ENCODE data around the gene HSD11B2.

DNA sequence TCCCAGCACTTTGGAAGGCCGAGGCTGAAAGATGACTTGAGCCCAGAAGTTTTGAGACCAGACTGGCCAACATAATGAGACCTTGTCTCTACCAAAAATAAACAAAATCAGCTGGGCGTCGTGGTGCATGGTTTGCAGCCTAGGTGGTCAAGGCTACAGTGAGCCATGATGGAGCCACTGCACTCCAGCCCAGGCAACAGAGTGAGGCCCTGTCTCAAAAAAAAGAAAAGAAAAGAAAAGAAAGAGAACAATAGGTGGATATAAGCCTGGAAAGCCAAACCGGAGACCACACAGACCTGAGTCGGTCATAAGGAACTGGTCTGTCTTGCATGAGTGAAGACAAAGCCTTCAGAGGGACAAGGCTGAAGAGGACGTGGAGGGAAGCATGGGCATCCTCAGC lies 35.7 kb downstream of the HSD11B2 start:
- TF ChIP-seq CTCF (IDR thresholded peaks at IDR 0.05; ENCODE audit: poor library complexity), result no peak
- no peak for TF ChIP-seq EZH2phosphoT487 (IDR thresholded peaks at IDR 0.05; ENCODE audit: low read depth, severe bottlenecking, unreplicated experiment)
